ENCODE results near the gene HAAO. TPM values are rescaled to one million over a fixed set of nuclear protein-coding genes. Genes with fewer than 3 reads are reported as not detected.

The HAAO gene
- total RNA-seq, 1 donor from 2014 or later: 19.0 TPM

DNA sequence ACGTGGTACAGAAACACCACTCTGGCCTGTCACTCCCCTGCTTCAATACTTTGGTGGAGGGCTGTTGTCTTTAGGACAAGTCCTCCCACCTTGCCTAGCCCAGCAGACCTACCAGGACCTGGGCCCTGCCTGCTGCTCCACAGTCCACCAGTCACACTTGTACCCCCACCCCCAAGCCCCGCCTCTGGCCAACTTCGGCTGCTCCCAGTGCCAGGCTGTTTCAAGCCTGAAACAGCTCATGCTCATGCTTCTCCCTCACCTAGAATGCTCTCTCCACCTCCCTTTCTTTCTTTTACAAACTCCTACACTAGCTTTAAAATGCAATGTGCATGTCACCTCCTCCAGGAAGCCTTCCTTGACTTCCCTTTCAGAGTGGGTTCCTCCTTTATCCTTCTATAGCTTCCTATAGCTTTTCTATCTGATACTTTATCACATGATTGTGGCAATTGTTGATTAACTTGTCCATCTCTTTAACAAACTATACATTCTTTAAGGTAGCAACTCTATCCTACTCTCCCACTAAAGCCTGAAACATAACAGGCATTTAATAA, 23.6 kb downstream of the HAAO start:
- DNase-seq (ENCODE audit: low spot score): no peak

GRCh38 chr2:42767899-42768705, 24.3 kb downstream of the HAAO start:
- no peak for DNase-seq (ENCODE audit: low spot score)

DNA sequence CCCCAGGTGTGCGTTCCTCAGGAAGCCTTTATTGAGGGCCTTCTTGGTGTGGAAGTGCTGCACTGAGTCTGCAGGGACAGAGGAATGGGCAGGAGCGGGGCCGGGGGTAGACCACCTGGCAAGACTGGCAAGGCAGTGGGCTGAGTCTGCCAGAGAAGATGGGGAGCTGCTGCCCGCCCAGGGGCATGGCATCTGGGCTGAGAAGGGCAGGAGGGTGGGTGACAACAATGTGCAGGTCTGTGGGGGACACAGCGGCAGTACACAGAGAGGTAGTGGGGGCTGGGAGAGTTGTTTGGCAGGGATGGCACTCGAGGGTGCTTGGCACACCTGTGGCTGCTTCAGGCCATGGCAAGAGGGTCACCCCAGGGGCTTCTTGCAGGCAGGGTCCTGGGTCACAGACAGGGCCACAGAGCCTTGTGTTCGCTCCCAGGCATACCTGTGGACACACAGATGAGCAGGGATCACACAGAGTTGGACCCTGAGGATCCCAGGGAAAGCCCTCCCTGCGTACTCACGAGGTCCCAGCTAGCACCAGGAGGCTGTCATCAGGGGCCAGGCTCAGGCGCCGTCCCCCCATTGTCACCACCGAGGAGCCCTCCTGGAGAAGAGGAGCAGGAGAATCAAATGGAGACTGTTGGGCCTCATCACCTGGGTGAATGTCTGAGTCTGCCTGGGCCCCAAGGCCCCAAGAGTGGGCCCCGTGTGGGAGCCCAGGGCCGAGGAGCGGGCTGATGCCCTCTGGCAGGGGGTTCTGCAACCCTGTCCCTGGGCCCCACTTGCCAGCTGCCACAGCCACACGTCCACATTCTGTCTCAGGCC, 25.1 kb downstream of the HAAO start:
- no peak for DNase-seq (ENCODE audit: low spot score)

GRCh38 chr2:42765686-42766085, 26.7 kb downstream of the HAAO start:
- DNase-seq (ENCODE audit: low spot score): no peak

DNA sequence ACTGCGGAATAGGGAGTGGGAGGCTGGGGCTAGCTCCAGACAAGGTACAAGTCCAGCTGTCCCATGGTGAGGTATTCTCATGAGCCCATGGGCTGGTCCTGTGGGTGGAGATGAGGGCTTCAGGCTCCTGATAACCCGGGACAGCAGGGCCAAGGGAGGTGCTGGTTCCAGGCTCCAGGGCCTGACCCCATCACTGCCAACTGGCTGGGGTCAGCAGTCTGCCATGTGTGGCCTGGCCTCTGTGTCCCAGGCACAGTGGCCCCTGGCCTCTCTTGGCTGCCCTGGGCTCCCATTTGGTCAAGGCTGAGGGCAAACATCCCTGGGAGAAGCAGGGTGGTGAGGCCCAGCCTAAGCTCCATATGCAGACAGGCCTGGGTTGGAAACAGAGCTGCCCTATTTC, 27.5 kb downstream of the HAAO start:
- no peak for DNase-seq (ENCODE audit: low spot score)

DNA sequence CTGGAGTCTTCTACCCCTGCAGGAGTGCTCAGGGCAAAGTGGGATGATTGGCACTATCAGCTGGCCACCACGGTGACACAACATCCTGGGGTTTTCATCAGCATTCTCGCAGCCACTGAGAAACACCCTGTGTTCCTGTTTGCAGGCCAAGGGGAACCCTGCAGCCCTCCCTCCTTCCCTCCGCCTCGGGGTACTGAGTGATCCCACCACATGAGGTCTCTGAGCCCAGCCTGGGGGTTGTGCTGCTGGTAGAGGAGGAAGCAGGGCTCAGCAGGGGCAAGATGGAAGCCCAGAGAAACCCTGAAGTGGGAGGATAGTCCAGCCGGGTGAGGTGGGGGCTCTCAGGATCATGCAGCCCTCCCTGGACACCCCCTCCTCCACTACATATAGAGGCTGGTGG, 28.3 kb downstream of the HAAO start, which contains the start of gene OXER1:
TSS of gene OXER1 (minus strand) at position 40 of the 400 bp plus-strand sequence. CDS start 73 bp downstream, outside the sequence.
- no peak for DNase-seq (ENCODE audit: low spot score)

- DNase-seq (ENCODE audit: low spot score): no peak
These were observed 29.3 kb downstream of the HAAO start for GRCh38 chr2:42762823-42763804.

DNA sequence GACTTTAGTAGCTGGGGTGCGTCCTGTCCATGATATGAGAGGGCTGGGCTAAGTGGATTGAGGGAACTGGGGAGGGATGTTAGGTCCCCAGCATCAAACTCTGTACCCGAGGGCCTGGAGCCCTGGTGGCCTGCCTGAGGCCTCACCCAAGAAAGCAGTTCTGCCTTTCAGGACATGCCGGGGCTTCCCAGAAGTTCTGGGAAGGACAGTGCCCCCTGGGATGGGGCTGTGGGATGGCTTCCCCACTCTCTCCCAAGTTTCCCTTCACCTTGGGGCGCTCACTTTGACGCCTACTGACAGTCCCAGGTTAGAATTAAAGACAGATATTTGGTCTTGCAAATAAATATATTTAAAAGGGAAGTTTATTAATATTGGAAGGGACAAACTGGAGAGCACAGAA, 30.2 kb downstream of the HAAO start:
- no peak for DNase-seq (ENCODE audit: low spot score)

- DNase-seq (ENCODE audit: low spot score): no peak
These were observed 30.8 kb downstream of the HAAO start for GRCh38 chr2:42761554-42761953.

GRCh38 chr2:42758751-42759150, 33.6 kb downstream of the HAAO start:
- no peak for DNase-seq (ENCODE audit: low spot score)

DNA sequence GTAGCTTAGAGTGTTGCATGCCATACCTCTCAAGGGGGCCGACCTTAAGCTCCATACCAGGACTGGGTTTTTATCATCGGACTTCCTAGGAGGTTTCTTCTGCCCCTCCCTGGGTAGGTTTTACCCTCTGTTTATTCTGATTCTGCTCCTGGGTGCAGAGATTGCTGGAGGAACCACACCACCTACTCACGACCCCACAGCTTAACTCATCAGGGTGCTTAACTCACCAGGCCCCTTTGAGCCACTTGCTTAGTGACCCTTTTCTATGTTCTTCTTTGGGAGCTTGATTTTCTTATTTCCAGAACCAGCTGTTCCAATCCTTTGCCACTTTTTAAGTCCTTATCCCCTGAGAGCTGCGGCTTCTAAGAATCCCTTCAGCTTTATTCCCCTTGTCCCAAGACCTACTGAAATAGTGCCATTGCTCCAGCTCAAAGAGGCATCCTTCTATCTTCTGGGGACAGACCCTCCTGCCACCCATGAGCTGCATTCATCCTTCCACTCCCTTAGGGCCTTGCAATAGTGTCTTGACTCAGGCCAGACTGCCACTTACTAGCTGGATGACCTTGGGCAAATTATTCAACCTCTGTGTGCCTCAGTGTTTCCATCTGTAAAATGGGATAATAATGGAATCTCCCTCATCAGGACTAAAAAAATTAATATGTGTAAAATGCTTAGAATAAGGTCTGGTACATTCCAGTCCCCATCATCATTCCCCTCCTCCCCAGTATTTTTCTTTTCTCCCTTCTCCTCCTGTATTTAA, 34.2 kb downstream of the HAAO start:
- no peak for DNase-seq (ENCODE audit: low spot score)

DNA sequence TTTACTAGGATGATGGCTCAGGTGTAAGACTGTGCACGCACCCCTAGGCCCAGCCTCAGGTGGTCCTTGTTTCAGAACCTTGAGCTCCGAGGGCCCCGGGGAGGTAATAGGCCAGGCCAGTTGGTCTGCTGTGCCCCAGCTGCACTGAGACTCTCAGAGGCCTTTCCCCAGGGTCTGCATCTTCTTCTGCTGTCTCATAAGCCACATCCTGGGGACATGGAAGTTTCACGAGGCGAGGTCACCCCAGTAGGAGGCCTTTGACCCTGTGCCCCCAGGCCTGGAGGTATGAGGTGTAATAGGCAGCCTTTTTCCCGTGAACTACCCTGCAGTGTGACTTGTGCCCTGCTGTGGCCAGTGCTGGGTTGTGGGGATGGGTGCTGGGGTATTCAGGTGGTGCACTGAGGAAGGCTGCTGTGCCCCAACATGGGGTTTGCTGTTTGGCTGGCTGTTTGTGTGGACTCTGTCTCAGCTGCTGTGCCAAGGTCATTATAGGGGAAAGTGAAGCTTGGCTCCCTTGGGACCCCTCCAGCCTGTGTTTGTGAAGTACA, 35.3 kb downstream of the HAAO start:
- no peak for DNase-seq (ENCODE audit: low spot score)

DNA sequence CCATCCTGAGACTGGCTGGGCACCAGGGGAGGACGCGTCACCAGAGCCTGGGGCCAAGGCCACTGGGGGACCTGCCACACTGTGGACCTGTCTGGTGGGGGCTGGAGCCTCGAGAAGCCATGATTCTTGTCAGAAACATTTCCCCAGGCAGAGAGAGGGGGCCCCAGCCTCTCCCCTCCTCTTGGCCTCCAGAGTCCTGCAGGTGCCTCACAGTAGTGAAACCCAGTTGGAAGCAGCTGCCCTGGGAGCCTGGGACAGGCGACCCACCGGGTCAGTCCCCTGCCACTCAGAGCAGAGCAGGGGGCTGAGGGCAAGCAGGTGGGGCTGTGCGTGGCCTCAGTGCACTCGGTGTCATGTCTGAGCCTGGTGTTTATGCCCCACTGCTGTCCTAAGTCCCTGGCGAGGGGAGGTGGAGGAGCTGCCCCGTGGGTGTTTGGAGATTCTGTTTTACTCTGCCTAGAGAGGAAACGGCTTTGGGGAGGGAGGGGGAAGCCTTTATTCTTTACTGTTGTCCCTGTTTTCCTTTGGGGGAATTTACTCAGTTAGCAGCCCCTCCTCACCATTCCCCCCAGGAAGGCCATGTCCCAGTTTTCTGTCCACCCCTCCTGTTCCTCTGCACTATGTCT, 36.1 kb downstream of the HAAO start:
- no peak for DNase-seq (ENCODE audit: low spot score)

DNA sequence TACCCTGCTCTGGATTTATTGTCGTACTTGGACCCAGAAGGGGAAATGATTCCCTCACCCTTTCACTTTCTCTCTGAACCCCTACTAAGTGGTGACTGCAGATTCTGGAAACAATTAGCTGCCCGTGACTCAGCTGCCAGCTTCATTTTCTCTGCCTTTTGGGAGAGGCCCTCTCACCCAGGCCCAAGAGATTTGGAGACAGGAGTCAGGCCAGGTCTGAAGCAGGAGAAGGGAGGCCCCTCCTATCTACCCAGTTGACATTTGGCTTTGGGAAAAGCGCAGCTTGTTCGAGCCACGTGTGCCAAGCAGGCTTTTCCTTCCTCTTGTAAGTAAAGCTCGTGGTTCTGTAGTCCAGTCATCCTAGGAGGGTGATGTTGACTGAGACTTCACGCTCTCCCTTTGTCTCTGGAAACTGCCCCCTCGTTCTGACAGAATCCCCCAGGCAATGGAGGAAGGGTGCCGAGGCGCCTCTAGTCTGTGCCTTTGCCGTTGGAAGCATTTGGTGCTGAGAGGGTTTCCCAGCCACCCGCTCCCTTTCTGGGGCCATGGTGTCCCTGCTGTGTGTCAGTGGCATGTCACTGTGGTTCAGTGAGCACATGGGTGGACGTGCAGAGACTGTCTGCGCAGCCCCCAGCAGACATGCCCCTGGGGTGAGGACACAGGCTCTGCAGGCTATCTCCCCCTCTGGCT, 37.0 kb downstream of the HAAO start:
- peak; percentile 71 for DNase-seq (ENCODE audit: low spot score)

DNA sequence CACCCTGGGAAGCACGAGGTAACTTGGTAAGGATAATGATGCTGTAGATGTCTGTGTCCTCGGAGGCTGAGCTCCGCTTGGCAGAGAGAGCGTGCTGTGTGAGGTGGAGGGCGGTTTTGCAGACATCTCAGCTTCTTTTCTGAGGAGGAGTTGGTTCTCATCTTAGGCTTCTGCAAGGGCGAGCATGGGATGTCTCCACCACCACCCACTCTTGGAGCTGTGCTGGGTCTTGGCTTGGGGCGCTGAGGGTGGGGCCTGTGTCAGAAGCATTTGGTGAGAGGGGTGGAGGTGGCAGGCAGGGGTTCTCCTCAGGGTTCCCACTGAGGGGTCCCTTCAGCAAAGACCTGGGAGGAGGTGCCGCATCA, 37.6 kb downstream of the HAAO start:
- no peak for DNase-seq (ENCODE audit: low spot score)

DNA sequence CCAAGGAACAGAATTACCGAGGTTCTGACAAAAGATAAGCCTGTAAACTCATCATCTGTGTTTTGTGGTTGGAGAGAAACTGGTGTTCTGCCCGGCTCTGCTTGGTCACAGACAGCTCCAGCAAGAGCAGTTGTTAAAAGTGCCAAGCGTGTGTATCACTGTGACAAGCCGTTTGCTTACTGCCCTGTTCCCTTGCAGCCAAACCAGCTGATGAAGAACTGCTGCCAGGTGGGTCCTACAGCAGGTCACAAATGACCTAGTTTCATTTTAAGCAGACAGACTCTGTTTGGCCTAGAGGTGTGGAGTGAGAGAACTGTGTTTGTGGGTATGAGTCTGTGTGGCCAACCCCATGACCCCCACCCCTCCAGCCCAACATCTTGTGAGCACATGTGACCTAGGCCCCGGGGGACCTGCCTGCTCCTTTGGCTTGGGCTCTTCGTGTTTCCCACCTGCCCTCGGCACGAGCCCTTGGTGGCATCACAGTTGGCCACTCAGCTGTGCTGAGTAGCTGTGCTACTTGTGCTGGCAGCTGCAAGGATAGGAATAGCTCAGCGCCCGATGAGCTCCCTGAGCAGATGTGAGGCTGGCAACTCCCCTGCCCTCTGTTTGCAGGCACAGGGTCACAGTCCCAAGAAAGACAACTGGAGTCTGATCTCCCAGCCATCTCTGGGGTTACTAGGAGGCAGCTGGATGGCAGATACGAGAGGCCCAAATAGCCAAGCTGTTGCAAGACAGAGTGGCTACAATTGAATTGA, 38.2 kb downstream of the HAAO start:
- no peak for DNase-seq (ENCODE audit: low spot score)

- no peak for DNase-seq (ENCODE audit: low spot score)
These were observed 39.3 kb downstream of the HAAO start for GRCh38 chr2:42752816-42753813.

Data from umbilical cord (tissue), 2 donors.